ENCODE results near the gene MED26. TPM values are rescaled to one million over a fixed set of nuclear protein-coding genes. Genes with fewer than 3 reads are reported as not detected.

The MED26 gene
- total and polyA plus RNA-seq, 10 of the 15 experiments (the other 5 are each of a cell fraction or from before 2014, with no cell fraction given): 1.1 to 21.4 (median 9.7) TPM

GRCh38 chr19:16529466-16530144 lies 98.4 kb downstream of the MED26 start:
- no peak overlapping the region for H3K4me2 ChIP-seq (ENCODE audit: control insufficient read depth, insufficient read depth)
- H2AFZ ChIP-seq (ENCODE audit: control insufficient read depth, low read depth, low read length): no peak overlapping the region
- ChIA-PET RAD21 (ENCODE audit: unreplicated experiment) (interaction anchor here (1.1 kb wide), 1 partner anchor 98 kb away, joined by 3 read pairs; the partner anchor contains the start of gene MED26), SMC1A (ENCODE audit: uncharacterized antibody, unreplicated experiment) (interaction anchor here (0.7 to 1.2 kb wide), 2 partner anchors 37 to 132 kb away, joined by 3 read pairs; partner anchors contain the start of gene TMEM38A), CTCF (interaction anchor here (1.2 to 1.4 kb wide), 2 partner anchors 82 to 95 kb away, joined by 3 read pairs; no protein-coding TSS in a partner anchor), POLR2A (no interaction called here)
- H3K79me2 ChIP-seq (ENCODE audit: control insufficient read depth, insufficient read depth, low read length): no peaks in the 10 kb centered on the region
- no peaks in the 10 kb centered on the region for H3K27me3 ChIP-seq (replicated peaks in 1 of 2; ENCODE audit: control insufficient read depth in 2 of 2, insufficient read depth in 2 of 2, low read length in 1 of 2)
- in situ Hi-C loops (cut with MboI) (no loop called here), intact Hi-C loops (cut with micrococcal nuclease; ENCODE audit: unreplicated experiment) (no loop called here)
- H4K20me1 ChIP-seq (ENCODE audit: control insufficient read depth, insufficient read depth): no peaks in the 10 kb centered on the region
- H3K4me1 ChIP-seq (ENCODE audit: control insufficient read depth, insufficient read depth, low read length): no peaks in the 10 kb centered on the region
- H3K9ac ChIP-seq (ENCODE audit: control insufficient read depth, insufficient read depth, low read length): no peak overlapping the region
- DNase-seq (ENCODE audit: low read depth, low spot score) (no peak), ATAC-seq (no peak), FAIRE-seq (no peak)
- 87% methylated on average over 21 of the region's 25 CpGs for WGBS (ENCODE audit: insufficient coverage, insufficient replicate concordance, low lambda C conversion rate, missing lambda C conversion rate)
- H3K27ac ChIP-seq (ENCODE audit: control insufficient read depth, insufficient read depth): no peak overlapping the region
- BruUV-seq (replicated peaks): no TSS peak
- no peak for TF ChIP-seq IKZF2 (IDR thresholded peaks at IDR 0.05)
- TF ChIP-seq CEBPB (IDR thresholded peaks at IDR 0.05; ENCODE audit: borderline replicate concordance in 1 of 2, low read depth in 2 of 2, low read length in 2 of 2): no peak
- no peak for TF ChIP-seq CUX1 (IDR thresholded peaks at IDR 0.05; ENCODE audit: insufficient replicate concordance, low read depth, low read length)
- TF ChIP-seq NR2C2 (IDR thresholded peaks at IDR 0.05; ENCODE audit: borderline replicate concordance, control insufficient read depth, insufficient read length, low read depth): no peak
- TF ChIP-seq NRF1 (conservative IDR thresholded peaks at IDR 0.05; ENCODE audit: low read depth, low read length): no peak
- no peak for TF ChIP-seq RAD21 (IDR thresholded peaks at IDR 0.05; ENCODE audit: insufficient read depth, low read depth, low read length)
- no peak for TF ChIP-seq E4F1 (IDR thresholded peaks at IDR 0.05; ENCODE audit: borderline replicate concordance, partially characterized antibody)
- TF ChIP-seq ZZZ3 (IDR thresholded peaks at IDR 0.05; ENCODE audit: control insufficient read depth, insufficient read length, low read depth): no peak
- TF ChIP-seq MTA2 (IDR thresholded peaks at IDR 0.05; ENCODE audit: low read depth): no peak
- H3K9me3 ChIP-seq (replicated peaks; ENCODE audit: control insufficient read depth, insufficient read depth, low read length): no peaks in the 10 kb centered on the region
- H3K36me3 ChIP-seq (ENCODE audit: control insufficient read depth in 2 of 2, insufficient read depth in 2 of 2, low read length in 1 of 2): peaks cover 20 to 67% of the 10 kb centered on the region in 2 experiments
- no peak overlapping the region for H3K4me3 ChIP-seq

Measured in GM12878 (cell line).